ENCODE results near the gene GUCA2B. TPM values are rescaled to one million over a fixed set of nuclear protein-coding genes. Genes with fewer than 3 reads are reported as not detected.

Gene GUCA2B
- total RNA-seq, 1 experiment from 2014 or later = not detected

GRCh38 chr1:42142894-42143675, 10.1 kb upstream of the GUCA2B start:
- peak; percentile 33 for DNase-seq (ENCODE audit: low read depth)

DNA sequence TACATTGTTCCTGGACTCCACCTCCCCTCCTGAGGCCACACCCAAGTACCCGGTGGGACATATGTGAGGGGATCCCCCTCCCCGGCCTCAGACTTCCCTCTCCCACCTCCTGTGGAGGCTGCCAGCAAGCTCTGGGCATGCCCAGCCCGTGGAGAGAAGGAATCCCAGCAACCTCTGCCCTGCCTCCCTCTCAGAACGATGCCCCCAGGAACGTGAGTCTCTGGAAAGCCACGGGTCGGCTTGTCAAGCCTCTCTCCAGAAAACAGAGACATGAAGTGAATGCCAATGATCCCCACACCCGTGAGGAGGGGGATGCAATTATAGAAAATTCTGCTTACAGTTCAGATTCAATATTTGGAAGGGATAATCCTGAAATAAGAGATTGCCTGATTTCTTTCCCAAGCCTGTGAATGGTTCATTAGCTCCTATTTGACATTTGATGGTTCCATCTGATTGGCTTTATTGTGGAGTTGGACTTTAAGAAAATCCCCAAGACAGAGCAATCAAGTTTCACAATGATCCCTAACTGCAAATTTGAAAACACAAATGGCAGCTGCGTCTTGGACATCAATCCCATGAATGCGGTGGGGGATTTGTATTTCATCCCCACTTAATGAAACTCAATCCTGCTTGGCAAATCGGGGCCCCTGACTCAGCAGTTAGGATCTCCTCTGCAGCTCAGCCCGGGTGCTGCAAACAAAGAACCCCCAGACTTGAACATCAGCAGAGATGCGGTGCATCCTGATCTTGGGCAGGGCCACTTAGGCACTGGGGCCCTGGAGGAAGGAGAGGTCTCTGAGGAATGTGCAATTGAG, 9.1 kb upstream of the GUCA2B start:
- no peak for DNase-seq (ENCODE audit: low read depth)

- no peak for DNase-seq (ENCODE audit: low read depth)
Observed at GRCh38 chr1:42144711-42145388, 8.4 kb upstream of the GUCA2B start.

DNA sequence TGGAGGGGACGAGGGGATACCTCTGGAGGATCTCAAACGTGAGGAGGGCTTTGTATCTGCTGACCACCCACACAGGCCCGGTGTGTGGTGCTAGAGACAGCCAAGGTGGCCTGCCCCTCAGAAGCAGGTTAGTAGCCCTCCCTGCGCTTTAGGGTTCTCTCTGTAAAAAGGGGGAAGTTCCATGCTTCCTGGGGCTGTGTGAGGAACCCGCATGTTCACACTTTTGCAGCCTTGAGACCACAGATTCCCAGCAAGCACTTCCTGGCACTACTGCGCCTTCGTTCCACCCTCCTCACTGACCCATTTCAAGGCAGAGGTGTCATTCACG, 7.9 kb upstream of the GUCA2B start:
- no peak for DNase-seq (ENCODE audit: low read depth)

DNA sequence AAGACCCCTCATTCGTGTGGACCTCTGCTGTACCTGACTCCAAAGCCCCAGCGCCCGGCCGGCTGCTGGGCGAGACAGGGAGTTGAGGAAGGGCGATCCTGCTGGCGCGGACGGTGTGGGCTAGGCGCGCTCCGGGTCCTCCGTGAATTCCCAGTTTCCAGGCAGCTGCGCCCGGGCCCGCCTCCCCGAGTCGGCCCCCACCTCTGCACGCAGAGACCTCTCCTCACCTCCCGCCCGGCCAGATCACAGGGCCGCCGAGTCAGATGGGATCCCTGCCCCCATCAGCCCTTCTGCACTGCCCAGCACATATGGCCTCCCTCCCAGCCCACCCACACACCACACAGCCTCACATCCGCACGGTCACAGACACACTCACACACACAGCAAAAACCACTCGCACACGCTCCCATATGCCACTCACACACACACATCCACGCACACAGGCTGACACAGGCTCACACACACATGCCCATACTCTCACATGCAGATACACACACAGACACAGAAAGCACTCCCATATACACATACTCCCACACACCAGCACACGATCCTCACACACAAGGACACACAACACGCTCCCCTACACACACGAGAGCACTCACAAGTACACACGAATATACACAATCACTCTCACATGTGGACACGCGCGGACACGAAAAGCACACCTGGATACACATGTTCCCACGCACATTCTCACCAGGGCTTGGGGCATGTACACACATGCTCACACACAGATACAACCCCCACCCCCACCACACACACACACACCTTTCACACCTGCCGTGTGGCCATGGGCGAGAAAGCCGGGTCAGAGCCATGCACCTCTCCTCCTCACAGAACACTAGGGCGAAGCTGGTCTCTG, 7.2 kb upstream of the GUCA2B start:
- DNase-seq (ENCODE audit: low read depth) = no peak

DNA sequence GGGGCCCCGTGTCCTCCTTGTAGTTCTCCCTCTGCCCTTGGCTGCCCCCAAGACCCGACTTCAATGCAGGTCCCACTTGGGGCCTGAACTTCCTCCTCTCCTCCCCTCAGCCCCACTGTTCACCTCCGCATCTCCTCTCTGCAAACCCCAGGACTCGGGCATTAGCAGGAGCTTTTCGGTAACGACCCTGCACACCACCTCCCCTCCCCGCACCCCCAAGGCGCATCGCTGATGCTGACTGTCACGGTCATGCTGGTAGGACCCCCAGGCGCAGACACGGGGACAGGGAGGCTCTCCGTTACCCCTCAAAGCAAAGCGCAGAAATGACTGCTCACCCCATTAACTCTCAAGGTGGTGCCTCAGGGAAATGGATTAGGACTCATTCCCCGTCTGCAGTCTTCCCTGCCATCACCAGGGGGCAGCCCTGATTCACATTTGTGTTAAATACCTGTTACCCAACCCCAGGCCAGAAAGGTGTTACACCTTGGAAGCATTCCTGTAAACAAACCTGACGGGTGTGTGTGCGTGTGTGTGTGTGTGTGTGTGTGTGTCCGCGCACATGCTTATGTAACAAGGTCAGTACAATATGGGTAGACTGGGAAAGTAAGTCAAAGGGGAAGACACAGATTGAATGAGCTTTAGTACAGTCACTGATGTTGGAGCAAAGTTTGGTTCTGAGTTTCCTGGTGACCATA, 6.4 kb upstream of the GUCA2B start:
- peak; percentile 43 for DNase-seq (ENCODE audit: low read depth)

DNA sequence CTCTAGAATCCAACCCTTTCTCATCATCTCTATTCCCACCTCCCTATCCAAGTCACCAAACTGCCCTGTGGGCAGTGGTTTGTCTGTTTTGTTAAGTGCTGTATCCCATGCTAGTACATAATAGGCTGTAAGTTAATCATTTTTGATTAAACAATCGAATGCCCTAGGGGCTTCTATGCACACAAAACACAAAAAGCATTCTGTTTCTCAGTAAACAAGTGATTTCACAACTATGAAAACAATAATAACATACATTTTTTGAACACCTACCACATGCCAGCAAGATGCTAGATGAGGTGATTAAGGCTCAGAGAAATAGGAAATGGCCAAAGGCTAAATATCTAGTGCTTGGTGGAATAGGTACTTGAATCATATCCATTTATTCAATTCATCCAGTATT, 5.0 kb upstream of the GUCA2B start:
- DNase-seq (ENCODE audit: low read depth) = no peak

- DNase-seq (ENCODE audit: low read depth) = no peak
Observed at GRCh38 chr1:42150651-42151050, 2.6 kb upstream of the GUCA2B start.

- DNase-seq (ENCODE audit: low read depth) = no peak
Observed at GRCh38 chr1:42152119-42152518, 1.1 kb upstream of the GUCA2B start.

- DNase-seq (ENCODE audit: low read depth) = no peak
Observed at GRCh38 chr1:42153624-42154023, 414 bp downstream of the GUCA2B start.

- DNase-seq (ENCODE audit: low read depth) = no peak
Observed at GRCh38 chr1:42154685-42155084, 1.5 kb downstream of the GUCA2B start.

- no peak for DNase-seq (ENCODE audit: low read depth)
Observed at GRCh38 chr1:42155362-42155761, 2.2 kb downstream of the GUCA2B start.

DNA sequence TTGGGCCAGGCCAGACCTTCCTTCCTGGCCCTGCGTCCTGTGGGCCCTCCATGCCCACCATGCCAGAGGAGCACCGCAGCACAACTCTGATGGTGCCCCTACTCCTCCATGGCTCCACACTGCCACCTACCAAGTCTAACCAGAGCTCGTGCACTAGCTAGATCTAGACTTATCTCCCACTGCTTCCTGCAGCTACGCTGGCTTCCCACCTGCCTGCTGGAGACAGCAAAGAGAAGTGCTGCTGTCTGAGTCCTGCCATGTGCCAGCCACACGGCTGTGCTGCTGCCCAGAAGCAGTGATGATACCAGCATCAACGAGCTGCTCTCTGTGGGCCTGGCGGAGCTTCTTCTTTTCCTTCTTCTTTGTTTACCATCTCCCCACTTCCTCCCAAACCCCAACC, 4.5 kb downstream of the GUCA2B start:
- DNase-seq (ENCODE audit: low read depth) = no peak

DNA sequence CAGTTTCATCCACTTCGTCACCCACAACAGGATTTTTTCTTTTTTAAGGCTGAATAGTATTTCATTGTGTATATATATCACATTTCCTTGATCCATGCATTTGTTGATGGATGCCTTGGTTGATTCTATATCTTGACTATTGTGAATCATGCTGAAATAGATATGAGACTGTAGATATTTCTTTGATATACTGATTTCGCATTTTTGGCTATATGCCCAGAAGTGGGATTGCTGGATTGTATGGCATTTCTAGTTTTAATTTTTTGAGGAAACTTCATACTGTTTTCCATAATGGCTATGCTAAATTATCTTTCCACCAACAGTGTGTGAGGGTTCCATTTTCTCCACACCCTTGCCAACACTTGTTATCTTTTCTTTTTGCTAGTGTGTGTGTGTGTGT, 5.0 kb downstream of the GUCA2B start:
- DNase-seq (ENCODE audit: low read depth) = no peak

- peak; percentile 69 for DNase-seq (ENCODE audit: low read depth)
Observed at GRCh38 chr1:42162181-42162580, 9.0 kb downstream of the GUCA2B start.

DNA sequence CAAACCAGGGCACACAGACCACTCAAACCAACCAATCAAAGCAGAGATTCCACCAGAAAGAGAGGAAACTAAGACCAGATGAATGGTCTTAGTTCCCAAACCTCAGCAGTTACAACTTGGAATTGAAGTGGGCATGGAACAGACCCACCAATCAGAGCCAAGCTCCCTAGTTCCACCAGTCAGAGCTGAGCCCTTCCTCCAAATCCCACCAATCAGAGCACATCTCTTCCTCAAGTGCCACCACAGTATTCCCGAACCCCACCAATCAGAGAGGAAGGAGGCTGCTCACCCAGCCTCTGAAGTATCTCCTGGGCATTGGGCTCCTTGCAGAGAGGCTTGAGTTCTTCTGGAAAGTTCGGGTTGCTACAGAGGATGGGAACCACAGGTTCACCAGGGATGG, 9.9 kb downstream of the GUCA2B start:
- no peak for DNase-seq (ENCODE audit: low read depth)

GRCh38 chr1:42163536-42164503, 10.6 kb downstream of the GUCA2B start:
- DNase-seq (ENCODE audit: low read depth) = no peak

DNA sequence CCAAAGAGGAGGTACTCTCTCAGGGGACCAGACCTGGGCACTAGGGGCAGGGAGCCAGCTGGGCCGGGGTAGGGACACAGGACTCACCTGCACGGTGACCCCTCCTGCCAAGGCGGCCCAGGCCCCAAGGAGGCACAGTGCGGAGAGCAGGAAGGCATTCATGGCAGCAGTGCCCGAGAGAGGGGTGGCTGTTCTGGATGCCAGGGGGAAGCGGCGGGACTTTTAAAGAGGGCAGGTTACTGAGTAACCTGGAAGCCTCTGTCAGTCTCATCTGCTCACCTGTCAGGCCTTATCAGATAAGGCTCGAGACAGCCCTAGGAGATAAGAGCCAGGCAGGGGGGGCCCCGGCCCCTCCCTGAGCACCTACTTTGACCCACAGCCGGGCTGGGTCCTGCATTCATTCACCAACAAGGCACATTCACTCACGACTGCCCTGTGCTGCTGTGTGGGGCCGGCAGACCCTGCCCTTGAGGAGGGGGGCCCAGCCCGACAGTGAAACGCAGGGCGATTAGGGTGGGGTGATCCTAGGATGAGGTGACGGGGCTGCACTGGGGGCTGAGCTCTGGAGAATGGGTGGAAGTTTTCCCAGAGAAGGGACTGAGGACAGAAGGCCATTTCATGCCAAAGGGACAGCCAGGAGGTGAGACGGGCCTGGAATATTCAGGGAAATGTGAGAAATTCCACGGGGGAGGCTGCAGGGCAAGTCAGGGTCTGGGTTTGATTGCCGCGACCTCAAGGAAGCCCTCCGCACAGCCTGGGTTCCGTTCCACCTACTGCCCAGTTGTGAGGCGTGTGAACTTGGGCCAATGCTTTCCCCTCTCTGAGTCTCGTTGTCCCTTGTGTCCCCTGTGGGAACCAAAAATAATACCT, 11.6 kb downstream of the GUCA2B start, which contains the start of gene GUCA2A:
Gene GUCA2A (minus strand): TSS at position 195 of the 870 bp plus-strand sequence. CDS start 33 bp downstream, at position 162.
- DNase-seq (ENCODE audit: low read depth) = no peak

All from RPMI7951 (cell line).